HG03139 (cell line): ENCODE results near the gene GRIK3.

Source experiments
- ATAC-seq: cut with Tn5 transposase; IDR thresholded peaks from one replicate; pipeline ENCODE4 v1.9.1; 2021; ENCODE audit not compliant: unreplicated experiment

GRIK3 gene

GRCh38 chr1:36859926-36860325 lies 174.4 kb downstream of the GRIK3 start:
- no peak for ATAC-seq

DNA sequence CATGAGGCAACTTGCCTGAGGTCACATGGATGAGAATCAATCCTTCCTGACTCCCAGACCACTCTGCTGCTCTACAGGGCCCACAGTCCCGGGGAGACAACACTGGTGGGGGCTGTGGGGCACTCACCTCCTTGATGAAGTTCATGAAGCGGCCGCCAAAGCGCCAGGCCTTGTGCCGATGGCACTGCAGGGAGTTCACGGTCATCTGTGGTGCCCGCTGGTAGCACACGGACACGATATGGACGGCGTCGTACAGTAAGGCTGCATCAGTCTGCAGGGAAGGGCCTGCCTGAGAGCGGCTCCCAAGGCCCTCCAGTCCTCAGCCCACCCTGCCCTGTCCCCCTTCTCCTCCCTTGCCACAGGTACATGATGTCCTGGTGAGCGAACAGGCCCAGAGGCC lies 175.3 kb downstream of the GRIK3 start:
- ATAC-seq, result no peak

DNA sequence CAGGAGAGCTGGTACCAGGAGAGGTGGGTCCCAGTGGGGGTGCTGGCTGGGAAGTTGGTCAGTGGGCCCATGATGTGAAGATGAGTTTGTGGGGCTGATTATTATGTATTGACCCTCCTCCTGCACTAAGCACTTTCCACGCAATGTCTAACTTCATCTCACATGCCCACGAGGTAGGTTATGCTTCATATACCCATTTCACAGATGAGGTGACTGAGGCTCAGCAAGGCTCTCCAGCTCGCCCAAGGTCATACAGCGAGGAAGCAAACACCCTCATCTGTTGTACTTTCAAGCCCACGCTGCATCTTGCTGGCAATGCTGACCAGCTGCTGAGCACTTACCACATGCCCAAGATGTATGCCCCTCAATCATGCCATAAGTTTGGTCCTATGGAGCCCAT lies 175.8 kb downstream of the GRIK3 start:
- no peak for ATAC-seq

DNA sequence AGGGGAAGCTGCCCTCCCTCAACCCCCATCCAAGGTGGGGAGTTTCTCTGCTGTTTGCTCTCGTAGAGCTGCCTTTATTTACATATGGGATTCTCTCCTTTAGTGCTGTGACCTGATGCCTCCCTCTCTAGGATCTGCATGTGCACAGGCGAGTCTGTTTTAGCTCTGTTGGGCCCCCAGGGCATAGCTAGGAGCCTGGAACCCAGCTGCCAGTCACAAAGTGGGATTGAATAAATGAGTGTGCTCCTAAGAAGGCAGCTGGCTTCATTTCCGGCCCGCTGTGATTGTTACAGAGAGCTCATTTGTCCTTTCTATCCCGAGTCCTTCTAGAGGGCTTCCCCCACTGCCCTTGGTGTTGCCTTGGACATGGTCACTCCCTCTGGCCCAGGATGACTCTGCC lies 176.6 kb downstream of the GRIK3 start:
- no peak for ATAC-seq

GRCh38 chr1:36855699-36856494 lies 178.4 kb downstream of the GRIK3 start:
- no peak for ATAC-seq

DNA sequence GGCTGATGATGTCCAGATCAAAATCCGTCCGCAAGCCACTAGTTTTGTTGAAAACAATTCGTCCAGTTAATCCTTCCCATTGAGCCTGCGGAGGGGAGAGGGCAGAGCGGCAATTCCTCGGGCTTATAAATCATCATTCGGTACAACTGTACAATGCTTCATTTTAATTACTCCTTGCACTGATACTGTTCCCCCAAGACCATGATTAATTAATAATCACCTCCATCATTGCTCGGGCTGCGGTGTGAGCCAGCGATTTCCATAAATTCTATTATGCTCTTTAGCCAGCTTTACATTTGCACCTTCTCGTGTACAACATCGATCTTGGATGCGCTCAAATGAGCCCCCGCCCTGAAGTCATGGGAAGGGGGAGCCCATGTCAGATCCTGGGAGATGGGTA lies 180.7 kb downstream of the GRIK3 start:
- ATAC-seq, result no peak

- no peak for ATAC-seq
These were observed 181.7 kb downstream of the GRIK3 start for GRCh38 chr1:36852586-36852985.

DNA sequence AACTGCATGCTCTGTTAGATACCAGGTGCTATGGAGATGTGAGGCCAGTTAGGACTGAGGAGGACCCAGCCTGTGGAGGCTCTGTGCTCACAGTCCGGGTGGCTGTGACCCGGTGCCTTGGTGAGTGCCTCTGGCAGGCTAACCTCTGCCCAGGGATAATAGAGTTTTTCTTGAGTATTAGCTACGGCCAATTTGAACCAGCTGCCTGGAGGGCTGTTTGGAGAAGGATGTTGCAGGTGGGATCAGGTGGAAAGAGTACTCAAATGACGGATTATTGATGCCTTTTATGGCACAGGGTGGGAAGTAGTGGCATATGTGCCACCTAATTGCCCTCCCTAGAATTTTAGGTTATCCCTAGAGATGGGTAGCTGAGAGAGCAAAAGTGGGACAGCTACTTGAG lies 182.7 kb downstream of the GRIK3 start:
- ATAC-seq, result no peak

DNA sequence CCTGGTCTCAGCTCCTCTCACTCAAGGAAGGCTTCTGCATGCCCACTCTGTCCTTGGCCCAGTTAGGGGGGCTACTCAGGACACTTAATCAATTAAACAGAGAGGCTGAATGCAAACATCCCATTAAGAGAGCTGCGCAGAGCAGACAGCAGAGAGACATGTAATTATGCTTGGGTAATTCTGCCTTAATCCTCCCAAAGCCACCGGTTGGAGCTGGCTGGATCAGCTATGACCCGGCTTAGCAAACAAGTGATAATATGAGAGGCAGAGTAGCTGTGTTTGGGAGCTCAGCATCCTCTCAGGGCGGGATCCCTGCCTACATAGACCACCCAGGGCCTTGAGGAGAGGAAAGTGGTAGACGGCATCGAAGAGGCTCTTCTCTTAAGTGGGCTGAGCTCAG lies 183.2 kb downstream of the GRIK3 start:
- ATAC-seq, result no peak

- no peak for ATAC-seq
These were observed 184.4 kb downstream of the GRIK3 start for GRCh38 chr1:36849956-36850355.

- no peak for ATAC-seq
These were observed 186.6 kb downstream of the GRIK3 start for GRCh38 chr1:36847761-36848160.

GRCh38 chr1:36847186-36847585 lies 187.1 kb downstream of the GRIK3 start:
- ATAC-seq, result no peak

DNA sequence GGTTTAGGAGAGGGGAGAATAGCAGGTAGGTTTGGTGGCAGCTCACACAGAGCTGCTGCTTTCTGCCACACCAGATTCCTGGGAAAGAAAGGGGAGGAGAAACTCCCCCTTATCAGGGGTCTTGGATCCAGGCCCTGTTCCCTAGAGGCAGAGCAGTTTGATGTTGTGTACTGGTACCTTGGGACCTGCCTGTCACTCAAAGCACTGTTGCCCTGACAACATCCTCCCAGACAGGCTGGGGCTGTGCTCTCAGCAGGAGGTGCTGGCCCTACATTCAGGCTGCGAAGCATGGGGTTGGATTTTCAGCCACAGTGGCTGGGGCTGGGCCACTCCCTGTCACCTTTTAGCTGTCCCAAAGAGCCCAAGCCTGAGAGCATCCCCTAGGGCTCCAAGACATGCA lies 188.0 kb downstream of the GRIK3 start:
- ATAC-seq, result no peak

GRCh38 chr1:36845802-36846201 lies 188.5 kb downstream of the GRIK3 start:
- no peak for ATAC-seq

- ATAC-seq, result no peak
These were observed 189.4 kb downstream of the GRIK3 start for GRCh38 chr1:36844917-36845316.

DNA sequence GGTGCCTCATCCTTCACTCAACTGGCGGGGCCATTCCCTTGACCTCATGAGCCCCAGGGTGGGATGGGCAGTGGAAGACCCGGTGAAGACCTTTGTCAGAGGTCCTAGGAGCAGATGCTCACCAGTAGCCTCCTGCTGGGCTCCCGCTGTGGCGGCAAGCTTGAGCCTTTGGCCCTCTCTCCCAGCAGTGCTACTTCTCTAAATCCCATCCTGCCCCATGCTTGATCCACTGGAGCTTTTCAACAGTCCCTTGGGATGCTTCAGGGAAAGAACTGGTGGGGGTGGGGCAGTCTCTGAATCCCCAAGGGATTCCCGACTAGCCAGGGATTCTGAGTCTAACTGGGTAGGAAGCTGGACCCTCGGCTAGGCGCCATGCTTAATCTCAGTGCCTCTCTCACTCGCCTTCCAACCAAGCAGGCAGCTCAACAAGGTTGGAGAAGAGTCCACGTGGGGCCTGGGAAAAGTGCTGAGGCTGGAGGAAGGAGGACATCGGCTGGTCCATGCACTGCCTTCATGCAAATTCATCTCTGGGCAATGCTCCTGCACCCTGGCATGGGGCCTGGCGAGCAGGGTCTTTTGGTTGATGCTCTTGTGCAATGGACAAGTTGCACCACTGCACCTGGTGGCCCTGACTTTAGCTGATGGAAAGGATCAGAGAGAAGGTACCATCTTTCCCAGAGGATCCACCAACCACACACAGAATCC lies 190.3 kb downstream of the GRIK3 start:
- ATAC-seq, result no peak

DNA sequence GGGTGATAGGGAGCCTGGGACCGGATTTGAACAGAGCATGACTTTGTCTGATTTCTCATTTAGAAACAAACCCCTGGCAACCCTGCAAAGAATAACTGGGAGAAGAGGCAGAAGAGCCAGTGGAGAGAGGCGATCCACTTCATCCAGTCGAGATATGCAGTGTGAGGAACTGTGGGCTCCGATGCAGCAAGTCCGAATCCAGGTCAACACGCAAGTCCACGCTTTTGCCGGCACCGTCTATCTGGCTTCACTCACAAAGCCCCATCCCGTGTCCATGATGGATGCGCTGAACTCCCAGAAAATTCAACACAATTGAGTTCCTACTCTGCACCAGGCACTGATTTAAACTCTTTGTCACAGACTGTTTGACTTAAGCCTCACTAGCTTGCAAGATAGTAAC lies 191.3 kb downstream of the GRIK3 start:
- ATAC-seq, result no peak

GRCh38 chr1:36842448-36842847 lies 191.9 kb downstream of the GRIK3 start:
- ATAC-seq, result no peak

- no peak for ATAC-seq
These were observed 194.8 kb downstream of the GRIK3 start for GRCh38 chr1:36839485-36839884.

DNA sequence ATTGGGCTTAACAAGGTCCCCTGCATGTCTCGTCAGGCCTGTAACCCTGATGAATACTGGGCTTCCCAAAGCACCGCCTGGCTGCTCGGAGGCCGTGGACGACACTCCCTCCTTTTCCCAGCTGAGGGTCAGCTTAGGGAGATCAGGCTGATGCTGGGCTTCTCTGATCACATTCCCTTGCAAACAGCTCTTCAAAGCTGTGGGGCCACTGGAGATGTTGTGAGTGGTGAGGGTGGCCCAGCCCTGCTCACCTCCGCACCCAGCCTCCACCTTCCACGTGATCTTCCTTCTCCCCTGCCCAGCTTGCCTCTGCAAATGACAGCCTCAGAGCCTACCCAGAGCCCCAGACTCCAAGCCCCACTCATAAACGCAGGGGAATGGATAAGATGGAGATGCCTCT lies 195.4 kb downstream of the GRIK3 start:
- ATAC-seq, result no peak

DNA sequence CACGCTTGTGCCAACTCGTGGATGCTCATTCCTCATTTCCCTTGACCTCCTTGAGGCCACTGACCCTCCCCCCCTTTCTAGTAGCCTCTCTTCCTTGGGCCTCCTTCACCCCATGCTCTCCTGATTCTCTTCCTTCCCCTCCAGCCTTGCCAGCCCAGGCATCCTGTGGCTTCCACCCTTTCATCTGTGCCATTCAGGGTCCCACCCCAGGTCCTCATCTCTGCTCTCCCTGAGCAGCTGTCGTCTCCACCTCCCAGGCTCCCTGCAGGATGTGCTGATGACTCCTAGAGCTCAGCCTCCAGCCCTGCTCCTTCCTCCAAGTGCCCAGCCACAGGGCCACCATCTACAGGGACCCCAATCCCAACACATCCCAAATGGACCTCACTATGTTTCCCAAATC lies 197.4 kb downstream of the GRIK3 start:
- ATAC-seq, result no peak

DNA sequence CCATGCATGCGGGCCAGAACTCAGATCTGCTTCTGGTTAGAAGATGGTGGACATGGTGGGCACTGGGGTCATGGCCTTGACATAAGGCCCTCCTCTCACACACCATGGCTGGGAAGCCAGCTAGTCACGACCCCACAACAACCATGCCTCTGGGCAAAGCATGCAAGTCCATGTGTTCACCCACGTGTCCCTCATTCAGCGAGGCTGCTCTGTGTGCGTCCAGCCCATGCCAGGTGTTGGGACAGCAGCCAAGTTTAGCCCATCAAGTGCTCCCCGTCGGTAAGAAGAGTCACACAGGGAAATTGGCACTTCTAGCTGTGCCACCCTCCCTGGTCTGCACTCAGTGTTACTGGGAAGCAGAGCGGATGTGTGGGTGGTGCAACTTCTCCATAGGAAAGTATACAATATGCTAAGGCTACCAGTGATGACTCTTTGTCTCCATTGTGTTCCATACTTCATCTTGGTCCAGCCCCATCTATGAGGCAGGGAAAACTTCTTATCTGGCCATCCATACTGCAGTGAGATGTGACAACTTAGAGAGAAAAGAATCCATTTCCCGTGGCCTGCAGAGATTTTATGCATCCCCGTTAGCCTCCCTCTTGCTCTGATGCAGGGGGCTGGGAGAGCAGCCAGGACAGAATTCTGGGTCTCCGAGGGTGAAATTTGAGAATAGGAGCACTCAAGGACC lies 198.0 kb downstream of the GRIK3 start:
- ATAC-seq, result no peak
